HEK293 (cell line): Measurements from ENCODE around the gene MRGPRX1.

Source experiments
- CTCF ChIA-PET: fragments of 350-600 bp; formaldehyde crosslinking; extraction: SDS; loops from one replicate; lab custom pipeline; 2021; ENCODE audit warnings: antibody characterized with exemption; lab: Yijun Ruan, JAX
- POLR2A ChIA-PET: fragments of 300-600 bp; formaldehyde crosslinking; extraction: SDS; loops from one replicate; lab custom pipeline; 2020; ENCODE audit warnings: antibody characterized with exemption, inconsistent platforms; lab: Yijun Ruan, JAX
- H3K27ac ChIP-seq: fragments of 200-500 bp; sonication (Bioruptor generic); 2 replicates; pipeline ENCODE4 v1.5.1; 2014; ENCODE audit warnings: low read depth, low read length, control low read depth, inconsistent platforms; ENCODE audit errors: extremely low read depth
- H3K36me3 ChIP-seq, 2 experiments: fragments of 200-500 bp in 1 of 2; sonication (Bioruptor generic) in 1 of 2; 1 replicate in 1 of 2; 2 replicates in 1 of 2; pipeline ENCODE4 v1.5.1; 2014 to 2017; ENCODE audit warnings: inconsistent platforms in 2 of 2, low read length in 2 of 2; ENCODE audit not compliant: control insufficient read depth in 2 of 2, insufficient read depth in 1 of 2
- H3K4me1 ChIP-seq: fragments of 200-500 bp; sonication (Bioruptor generic); 2 replicates; pipeline ENCODE4 v1.5.1; 2014; ENCODE audit warnings: mild to moderate bottlenecking, low read length, inconsistent platforms; ENCODE audit not compliant: control insufficient read depth, insufficient read depth
- H3K4me3 ChIP-seq: 2 replicates; pipeline ENCODE4 v1.5.1; 2011; ENCODE audit warnings: low read depth, mild to moderate bottlenecking, control low read depth, low read length, moderate library complexity
- H3K9me3 ChIP-seq: fragments of 200-500 bp; sonication (Bioruptor generic); 2 replicates; pipeline ENCODE4 v1.5.1; 2014; ENCODE audit warnings: low read depth, low read length, inconsistent platforms; ENCODE audit not compliant: control insufficient read depth, insufficient read depth
- GLIS2 ChIP-seq: fragments of 450-650 bp; formaldehyde crosslinking; IDR thresholded peaks from 2 replicates; pipeline ENCODE4 v1.5.1; 2016; ENCODE audit warnings: missing biosample characterization, missing genetic modification characterization
- HOXC10 ChIP-seq: sonication (generic); formaldehyde crosslinking; IDR thresholded peaks from 2 replicates; pipeline ENCODE4 v1.8.1; 2023; ENCODE audit warnings: mild to moderate bottlenecking, missing genetic modification reagents
- PRDM1 ChIP-seq: fragments of 450-650 bp; formaldehyde crosslinking; IDR thresholded peaks from 2 replicates; pipeline ENCODE4; 2016; ENCODE audit warnings: missing biosample characterization, missing genetic modification characterization
- SALL2 ChIP-seq: fragments of 450-650 bp; formaldehyde crosslinking; IDR thresholded peaks from 2 replicates; pipeline ENCODE4 v1.5.0; 2017; ENCODE audit warnings: missing biosample characterization, mild to moderate bottlenecking, missing genetic modification characterization, borderline replicate concordance
- TCF7L2 ChIP-seq: IDR thresholded peaks from 2 replicates; pipeline ENCODE4 v1.6.1; 2011; ENCODE audit warnings: low read depth, mild to moderate bottlenecking, inconsistent platforms, low read length, moderate library complexity, borderline replicate concordance
- ZNF169 ChIP-seq: fragments of 450-650 bp; formaldehyde crosslinking; IDR thresholded peaks from 2 replicates; pipeline ENCODE4 v1.5.1; 2016; ENCODE audit warnings: missing biosample characterization, missing genetic modification characterization
- ZNF211 ChIP-seq: fragments of 450-650 bp; formaldehyde crosslinking; IDR thresholded peaks from 2 replicates; pipeline ENCODE4 v1.5.1; 2016; ENCODE audit warnings: low read depth, missing biosample characterization, missing genetic modification characterization
- ZNF302 ChIP-seq: fragments of 450-650 bp; formaldehyde crosslinking; IDR thresholded peaks from 2 replicates; pipeline ENCODE4 v1.5.1; 2016; ENCODE audit warnings: missing biosample characterization, missing genetic modification characterization, low read depth
- ZNF354C ChIP-seq: fragments of 450-650 bp; formaldehyde crosslinking; IDR thresholded peaks from 2 replicates; pipeline ENCODE4 v1.5.1; 2016; ENCODE audit warnings: missing biosample characterization, missing genetic modification characterization, low read depth, borderline replicate concordance
- ZNF37A ChIP-seq: fragments of 450-650 bp; IDR thresholded peaks from 2 replicates; pipeline ENCODE4 v1.5.1; 2018; ENCODE audit warnings: missing biosample characterization, missing genetic modification characterization
- ZNF391 ChIP-seq: fragments of 450-650 bp; formaldehyde crosslinking; IDR thresholded peaks from 2 replicates; pipeline ENCODE4 v1.5.1; 2016; ENCODE audit warnings: low read depth, missing biosample characterization, missing genetic modification characterization, borderline replicate concordance
- ZNF426 ChIP-seq: fragments of 450-650 bp; formaldehyde crosslinking; IDR thresholded peaks from 2 replicates; pipeline ENCODE4 v1.5.1; 2017; ENCODE audit warnings: missing biosample characterization, missing genetic modification characterization, mild to moderate bottlenecking, inconsistent platforms, moderate library complexity
- ZNF558 ChIP-seq: fragments of 450-650 bp; formaldehyde crosslinking; IDR thresholded peaks from 2 replicates; pipeline ENCODE4 v1.5.1; 2016; ENCODE audit warnings: missing biosample characterization, missing genetic modification characterization
- ZNF585B ChIP-seq: fragments of 450-650 bp; formaldehyde crosslinking; IDR thresholded peaks from 2 replicates; pipeline ENCODE4 v1.5.1; 2016; ENCODE audit warnings: missing biosample characterization, missing genetic modification characterization
- ZNF600 ChIP-seq: fragments of 450-650 bp; formaldehyde crosslinking; IDR thresholded peaks from 2 replicates; pipeline ENCODE4 v1.5.1; 2016; ENCODE audit warnings: missing biosample characterization, missing genetic modification characterization
- ZNF623 ChIP-seq: fragments of 450-650 bp; formaldehyde crosslinking; IDR thresholded peaks from 2 replicates; pipeline ENCODE4 v1.5.1; 2016; ENCODE audit warnings: missing biosample characterization, missing genetic modification characterization
- ZNF660 ChIP-seq: fragments of 450-650 bp; IDR thresholded peaks from 2 replicates; pipeline ENCODE4 v1.5.1; 2018; ENCODE audit warnings: missing biosample characterization, mild to moderate bottlenecking, missing genetic modification characterization
- ZNF707 ChIP-seq: fragments of 450-650 bp; formaldehyde crosslinking; IDR thresholded peaks from 2 replicates; pipeline ENCODE4 v1.5.1; 2016; ENCODE audit warnings: missing biosample characterization, missing genetic modification characterization
- ZSCAN16 ChIP-seq: fragments of 450-650 bp; formaldehyde crosslinking; IDR thresholded peaks from 2 replicates; pipeline ENCODE4 v1.5.1; 2016; ENCODE audit warnings: missing biosample characterization, missing genetic modification characterization
- TF ChIP-seq, protein P1 (sequence below): fragments of 450-650 bp; formaldehyde crosslinking; IDR thresholded peaks from 2 replicates; pipeline ENCODE4 v1.5.1; 2016; ENCODE audit warnings: missing biosample characterization, missing genetic modification characterization
- TF ChIP-seq, protein P2 (sequence below): fragments of 450-650 bp; formaldehyde crosslinking; IDR thresholded peaks from 2 replicates; pipeline ENCODE4 v1.5.1; 2017; ENCODE audit warnings: missing biosample characterization, missing genetic modification characterization
- TF ChIP-seq, protein P3 (sequence below): fragments of 450-650 bp; formaldehyde crosslinking; IDR thresholded peaks from 2 replicates; pipeline ENCODE4 v1.5.1; 2016; ENCODE audit warnings: missing biosample characterization, missing genetic modification characterization, borderline replicate concordance

MRGPRX1 gene

DNA sequence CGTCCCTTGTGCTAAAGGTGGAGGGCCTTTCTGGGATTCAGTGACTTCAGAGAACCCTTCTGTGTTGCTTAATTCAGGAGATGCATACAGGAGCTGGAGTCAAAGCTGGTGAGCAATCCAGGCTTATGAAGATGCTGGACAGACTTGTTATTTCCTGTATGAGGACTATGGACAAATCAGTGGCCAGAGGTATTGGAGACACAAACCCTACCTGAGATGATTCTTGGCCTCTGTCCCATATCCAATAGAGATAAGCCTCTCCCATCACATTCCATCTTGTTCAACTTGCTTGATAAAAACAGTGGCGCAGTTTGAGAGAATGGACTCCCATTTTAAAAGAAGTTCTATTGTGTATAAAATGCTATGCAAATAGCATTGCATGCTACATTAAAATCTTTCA, at the start of gene MRGPRX1:
Gene MRGPRX1 (minus strand): TSS at position 101 of the 400 bp plus-strand sequence. CDS start 4,630 bp downstream, outside the sequence.
- ChIA-PET CTCF (no interaction called here), POLR2A (no interaction called here)
- H3K36me3 ChIP-seq: no peaks in the 10 kb centered on the region
- no peaks in the 10 kb centered on the region for H3K4me1 ChIP-seq
- no peak within 1 kb of the TSS for H3K4me3 ChIP-seq
- TF ChIP-seq, protein P1, sequence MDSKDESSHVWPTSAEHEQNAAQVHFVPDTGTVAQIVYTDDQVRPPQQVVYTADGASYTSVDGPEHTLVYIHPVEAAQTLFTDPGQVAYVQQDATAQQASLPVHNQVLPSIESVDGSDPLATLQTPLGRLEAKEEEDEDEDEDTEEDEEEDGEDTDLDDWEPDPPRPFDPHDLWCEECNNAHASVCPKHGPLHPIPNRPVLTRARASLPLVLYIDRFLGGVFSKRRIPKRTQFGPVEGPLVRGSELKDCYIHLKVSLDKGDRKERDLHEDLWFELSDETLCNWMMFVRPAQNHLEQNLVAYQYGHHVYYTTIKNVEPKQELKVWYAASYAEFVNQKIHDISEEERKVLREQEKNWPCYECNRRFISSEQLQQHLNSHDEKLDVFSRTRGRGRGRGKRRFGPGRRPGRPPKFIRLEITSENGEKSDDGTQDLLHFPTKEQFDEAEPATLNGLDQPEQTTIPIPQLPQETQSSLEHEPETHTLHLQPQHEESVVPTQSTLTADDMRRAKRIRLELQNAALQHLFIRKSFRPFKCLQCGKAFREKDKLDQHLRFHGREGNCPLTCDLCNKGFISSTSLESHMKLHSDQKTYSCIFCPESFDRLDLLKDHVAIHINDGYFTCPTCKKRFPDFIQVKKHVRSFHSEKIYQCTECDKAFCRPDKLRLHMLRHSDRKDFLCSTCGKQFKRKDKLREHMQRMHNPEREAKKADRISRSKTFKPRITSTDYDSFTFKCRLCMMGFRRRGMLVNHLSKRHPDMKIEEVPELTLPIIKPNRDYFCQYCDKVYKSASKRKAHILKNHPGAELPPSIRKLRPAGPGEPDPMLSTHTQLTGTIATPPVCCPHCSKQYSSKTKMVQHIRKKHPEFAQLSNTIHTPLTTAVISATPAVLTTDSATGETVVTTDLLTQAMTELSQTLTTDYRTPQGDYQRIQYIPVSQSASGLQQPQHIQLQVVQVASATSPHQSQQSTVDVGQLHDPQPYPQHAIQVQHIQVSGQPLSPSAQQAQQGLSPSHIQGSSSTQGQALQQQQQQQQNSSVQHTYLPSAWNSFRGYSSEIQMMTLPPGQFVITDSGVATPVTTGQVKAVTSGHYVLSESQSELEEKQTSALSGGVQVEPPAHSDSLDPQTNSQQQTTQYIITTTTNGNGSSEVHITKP (tag by site-specific recombination): no peak
- TF ChIP-seq PRDM1 (tag by site-specific recombination) (no peak), TCF7L2 (no peak), ZNF623 (tag by site-specific recombination) (no peak), ZNF302 (tag by site-specific recombination) (no peak), ZNF211 (tag by site-specific recombination) (no peak), ZNF558 (tag by site-specific recombination) (no peak), ZNF37A (tag by site-specific recombination) (no peak), ZNF600 (tag by site-specific recombination) (no peak)
- TF ChIP-seq, protein P2, sequence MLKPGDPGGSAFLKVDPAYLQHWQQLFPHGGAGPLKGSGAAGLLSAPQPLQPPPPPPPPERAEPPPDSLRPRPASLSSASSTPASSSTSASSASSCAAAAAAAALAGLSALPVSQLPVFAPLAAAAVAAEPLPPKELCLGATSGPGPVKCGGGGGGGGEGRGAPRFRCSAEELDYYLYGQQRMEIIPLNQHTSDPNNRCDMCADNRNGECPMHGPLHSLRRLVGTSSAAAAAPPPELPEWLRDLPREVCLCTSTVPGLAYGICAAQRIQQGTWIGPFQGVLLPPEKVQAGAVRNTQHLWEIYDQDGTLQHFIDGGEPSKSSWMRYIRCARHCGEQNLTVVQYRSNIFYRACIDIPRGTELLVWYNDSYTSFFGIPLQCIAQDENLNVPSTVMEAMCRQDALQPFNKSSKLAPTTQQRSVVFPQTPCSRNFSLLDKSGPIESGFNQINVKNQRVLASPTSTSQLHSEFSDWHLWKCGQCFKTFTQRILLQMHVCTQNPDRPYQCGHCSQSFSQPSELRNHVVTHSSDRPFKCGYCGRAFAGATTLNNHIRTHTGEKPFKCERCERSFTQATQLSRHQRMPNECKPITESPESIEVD (tag by site-specific recombination): no peak
- TF ChIP-seq, protein P3, sequence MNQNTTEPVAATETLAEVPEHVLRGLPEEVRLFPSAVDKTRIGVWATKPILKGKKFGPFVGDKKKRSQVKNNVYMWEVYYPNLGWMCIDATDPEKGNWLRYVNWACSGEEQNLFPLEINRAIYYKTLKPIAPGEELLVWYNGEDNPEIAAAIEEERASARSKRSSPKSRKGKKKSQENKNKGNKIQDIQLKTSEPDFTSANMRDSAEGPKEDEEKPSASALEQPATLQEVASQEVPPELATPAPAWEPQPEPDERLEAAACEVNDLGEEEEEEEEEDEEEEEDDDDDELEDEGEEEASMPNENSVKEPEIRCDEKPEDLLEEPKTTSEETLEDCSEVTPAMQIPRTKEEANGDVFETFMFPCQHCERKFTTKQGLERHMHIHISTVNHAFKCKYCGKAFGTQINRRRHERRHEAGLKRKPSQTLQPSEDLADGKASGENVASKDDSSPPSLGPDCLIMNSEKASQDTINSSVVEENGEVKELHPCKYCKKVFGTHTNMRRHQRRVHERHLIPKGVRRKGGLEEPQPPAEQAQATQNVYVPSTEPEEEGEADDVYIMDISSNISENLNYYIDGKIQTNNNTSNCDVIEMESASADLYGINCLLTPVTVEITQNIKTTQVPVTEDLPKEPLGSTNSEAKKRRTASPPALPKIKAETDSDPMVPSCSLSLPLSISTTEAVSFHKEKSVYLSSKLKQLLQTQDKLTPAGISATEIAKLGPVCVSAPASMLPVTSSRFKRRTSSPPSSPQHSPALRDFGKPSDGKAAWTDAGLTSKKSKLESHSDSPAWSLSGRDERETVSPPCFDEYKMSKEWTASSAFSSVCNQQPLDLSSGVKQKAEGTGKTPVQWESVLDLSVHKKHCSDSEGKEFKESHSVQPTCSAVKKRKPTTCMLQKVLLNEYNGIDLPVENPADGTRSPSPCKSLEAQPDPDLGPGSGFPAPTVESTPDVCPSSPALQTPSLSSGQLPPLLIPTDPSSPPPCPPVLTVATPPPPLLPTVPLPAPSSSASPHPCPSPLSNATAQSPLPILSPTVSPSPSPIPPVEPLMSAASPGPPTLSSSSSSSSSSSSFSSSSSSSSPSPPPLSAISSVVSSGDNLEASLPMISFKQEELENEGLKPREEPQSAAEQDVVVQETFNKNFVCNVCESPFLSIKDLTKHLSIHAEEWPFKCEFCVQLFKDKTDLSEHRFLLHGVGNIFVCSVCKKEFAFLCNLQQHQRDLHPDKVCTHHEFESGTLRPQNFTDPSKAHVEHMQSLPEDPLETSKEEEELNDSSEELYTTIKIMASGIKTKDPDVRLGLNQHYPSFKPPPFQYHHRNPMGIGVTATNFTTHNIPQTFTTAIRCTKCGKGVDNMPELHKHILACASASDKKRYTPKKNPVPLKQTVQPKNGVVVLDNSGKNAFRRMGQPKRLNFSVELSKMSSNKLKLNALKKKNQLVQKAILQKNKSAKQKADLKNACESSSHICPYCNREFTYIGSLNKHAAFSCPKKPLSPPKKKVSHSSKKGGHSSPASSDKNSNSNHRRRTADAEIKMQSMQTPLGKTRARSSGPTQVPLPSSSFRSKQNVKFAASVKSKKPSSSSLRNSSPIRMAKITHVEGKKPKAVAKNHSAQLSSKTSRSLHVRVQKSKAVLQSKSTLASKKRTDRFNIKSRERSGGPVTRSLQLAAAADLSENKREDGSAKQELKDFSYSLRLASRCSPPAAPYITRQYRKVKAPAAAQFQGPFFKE (tag by site-specific recombination): no peak
- no peak within 1 kb of the TSS for H3K27ac ChIP-seq
- no peaks in the 10 kb centered on the region for H3K9me3 ChIP-seq

DNA sequence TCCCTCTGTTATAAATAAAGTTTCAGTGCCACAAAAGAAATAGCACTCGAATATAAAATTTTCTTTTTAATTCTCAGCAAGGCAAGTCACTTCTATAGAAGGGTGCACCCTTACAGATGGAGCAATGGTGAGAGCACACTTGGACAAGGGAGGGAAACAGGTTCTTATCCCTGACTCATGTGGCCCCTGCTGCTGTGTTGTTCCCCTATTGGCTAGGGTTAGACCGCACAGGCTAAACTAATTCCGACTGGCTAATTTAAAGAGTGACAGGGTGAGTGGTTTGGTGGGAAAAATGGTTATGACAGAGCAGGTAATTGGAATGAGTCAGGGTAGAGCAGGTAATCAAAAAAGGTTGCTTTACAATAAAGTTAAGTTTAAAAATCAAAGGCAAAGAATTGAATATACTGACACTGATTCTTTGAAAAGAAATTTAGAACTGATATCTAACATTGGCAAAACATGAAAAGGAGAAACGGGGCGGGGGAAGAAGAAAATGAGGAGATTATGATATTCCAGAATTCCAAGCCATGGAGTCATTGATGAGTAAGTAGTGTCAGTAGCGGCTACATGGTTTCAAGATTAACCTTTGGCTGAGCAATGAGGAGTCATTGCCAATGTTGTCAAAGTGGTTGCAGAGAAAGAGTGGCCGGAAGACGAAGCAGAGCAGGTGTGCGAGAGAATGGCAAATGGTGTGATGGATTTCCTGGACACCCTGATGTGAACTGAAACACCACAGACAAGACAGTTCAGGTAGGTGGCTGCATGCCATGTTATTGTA, 48.4 kb upstream of the MRGPRX1 start:
- no peaks in the 10 kb centered on the region for H3K4me1 ChIP-seq
- H3K36me3 ChIP-seq: no peaks in the 10 kb centered on the region
- H3K9me3 ChIP-seq: no peaks in the 10 kb centered on the region
- POLR2A ChIA-PET: no interaction called here
- H3K27ac ChIP-seq: no peak overlapping the region
- no peak overlapping the region for H3K4me3 ChIP-seq
- CTCF ChIA-PET: no interaction called here
- TF ChIP-seq ZNF660 (no peak), ZNF391 (tag by site-specific recombination) (no peak), GLIS2 (tag by site-specific recombination) (no peak), ZNF169 (tag by site-specific recombination) (no peak), ZNF707 (tag by site-specific recombination) (no peak), ZSCAN16 (tag by site-specific recombination) (no peak), SALL2 (tag by site-specific recombination) (no peak), ZNF623 (tag by site-specific recombination) (no peak), ZNF585B (tag by site-specific recombination) (no peak), ZNF426 (tag by site-specific recombination) (no peak), HOXC10 (no peak), ZNF354C (no peak)
